ACC112 (cell line): ENCODE results near the gene PFAS.

ENCODE experiments used
- H2AFZ ChIP-seq: fragments of 200-600 bp; sonication (generic); one replicate; pipeline ENCODE4 v1.6.0; 2017; ENCODE audit warnings: antibody characterized with exemption, low read length; ENCODE audit not compliant: unreplicated experiment
- H3K27ac ChIP-seq: fragments of 200-600 bp; sonication (generic); 2 replicates; pipeline ENCODE4 v1.5.1; 2014; ENCODE audit warnings: low read depth, mild to moderate bottlenecking, antibody characterized with exemption, low read length, moderate library complexity
- H3K27me3 ChIP-seq: fragments of 200-600 bp; sonication (generic); 2 replicates; pipeline ENCODE4 v1.6.1; 2014; ENCODE audit warnings: mild to moderate bottlenecking, antibody characterized with exemption, low read length, moderate library complexity, mixed read lengths; ENCODE audit not compliant: insufficient read depth
- H3K36me3 ChIP-seq: fragments of 200-600 bp; sonication (generic); 2 replicates; pipeline ENCODE4 v1.6.1; 2016; ENCODE audit warnings: mild to moderate bottlenecking, antibody characterized with exemption, low read length, moderate library complexity, mixed read lengths; ENCODE audit not compliant: insufficient read depth
- H3K4me1 ChIP-seq: fragments of 200-600 bp; sonication (generic); one replicate; pipeline ENCODE4 v1.6.1; 2016; ENCODE audit warnings: low read length, mixed read lengths; ENCODE audit not compliant: insufficient read depth, unreplicated experiment, control insufficient read depth
- H3K4me3 ChIP-seq: fragments of 200-600 bp; sonication (generic); 2 replicates; pipeline ENCODE4 v1.5.1; 2014; ENCODE audit warnings: mild to moderate bottlenecking, low read depth, low read length
- H3K79me2 ChIP-seq: fragments of 200-600 bp; sonication (generic); one replicate; pipeline ENCODE4 v1.6.0; 2016; ENCODE audit warnings: low read length; ENCODE audit not compliant: control insufficient read depth, unreplicated experiment, insufficient read depth

Gene PFAS

GRCh38 chr17:8254881-8255280 lies 5.8 kb downstream of the PFAS start:
- H3K4me3 ChIP-seq, result no peak overlapping the region
- peaks cover 5% of the 10 kb centered on the region for H3K4me1 ChIP-seq
- no peak overlapping the region for H2AFZ ChIP-seq
- peaks cover 14% of the 10 kb centered on the region; the same call in 1 of the 2 replicates for H3K36me3 ChIP-seq
- no peak overlapping the region for H3K27ac ChIP-seq
- H3K79me2 ChIP-seq, result peaks cover 23% of the 10 kb centered on the region
- H3K27me3 ChIP-seq, result no peaks in the 10 kb centered on the region

GRCh38 chr17:8255499-8255898 lies 6.4 kb downstream of the PFAS start:
- H3K4me3 ChIP-seq, result no peak overlapping the region
- H3K27me3 ChIP-seq, result no peaks in the 10 kb centered on the region
- no peak overlapping the region for H2AFZ ChIP-seq
- H3K79me2 ChIP-seq, result peaks cover 17% of the 10 kb centered on the region
- H3K4me1 ChIP-seq, result no peaks in the 10 kb centered on the region
- H3K27ac ChIP-seq, result no peak overlapping the region
- H3K36me3 ChIP-seq, result peaks cover 14% of the 10 kb centered on the region; the same call in 1 of the 2 replicates

- peaks cover 14% of the 10 kb centered on the region; the same call in 1 of the 2 replicates for H3K36me3 ChIP-seq
- H3K27me3 ChIP-seq, result no peaks in the 10 kb centered on the region
- no peaks in the 10 kb centered on the region for H3K4me1 ChIP-seq
- no peak overlapping the region for H2AFZ ChIP-seq
- H3K27ac ChIP-seq, result no peak overlapping the region
- no peak overlapping the region for H3K4me3 ChIP-seq
- peaks cover 10% of the 10 kb centered on the region for H3K79me2 ChIP-seq
These were observed 7.2 kb downstream of the PFAS start for GRCh38 chr17:8256291-8256690.

GRCh38 chr17:8256691-8257090 lies 7.6 kb downstream of the PFAS start:
- H3K4me1 ChIP-seq, result no peaks in the 10 kb centered on the region
- H3K36me3 ChIP-seq, result peaks cover 14% of the 10 kb centered on the region; the same call in 1 of the 2 replicates
- no peaks in the 10 kb centered on the region for H3K27me3 ChIP-seq
- peaks cover 10% of the 10 kb centered on the region for H3K79me2 ChIP-seq
- no peak overlapping the region for H2AFZ ChIP-seq
- H3K27ac ChIP-seq, result no peak overlapping the region
- no peak overlapping the region for H3K4me3 ChIP-seq

- peaks cover 19% of the 10 kb centered on the region; the same call in 1 of the 2 replicates for H3K36me3 ChIP-seq
These were observed 8.7 kb downstream of the PFAS start for GRCh38 chr17:8257801-8258200.

GRCh38 chr17:8264320-8264719 lies 15.2 kb downstream of the PFAS start:
- Histone ChIP-seq H3K36me3 (peaks cover 10% of the 10 kb centered on the region; the same call in 1 of the 2 replicates), H3K27ac (no peak overlapping the region), H3K4me1 (no peaks in the 10 kb centered on the region), H3K4me3 (no peak overlapping the region), H3K27me3 (no peaks in the 10 kb centered on the region), H2AFZ (no peak overlapping the region), H3K79me2 (no peaks in the 10 kb centered on the region)

More at GRCh38 chr17:8257801-8258200, 8.7 kb downstream of the PFAS start:
- no peaks in the 10 kb centered on the region for H3K4me1 ChIP-seq
- no peak overlapping the region for H3K4me3 ChIP-seq
- H3K27ac ChIP-seq, result no peak overlapping the region
- H3K79me2 ChIP-seq, result peaks cover 4% of the 10 kb centered on the region
- H3K27me3 ChIP-seq, result no peaks in the 10 kb centered on the region
- no peak overlapping the region for H2AFZ ChIP-seq

GRCh38 chr17:8264836-8265542 lies 15.9 kb downstream of the PFAS start:
- H3K4me3 ChIP-seq, result no peak overlapping the region

GRCh38 chr17:8266648-8267479 lies 17.8 kb downstream of the PFAS start:
- Histone ChIP-seq H3K4me3 (no peak overlapping the region), H2AFZ (no peak overlapping the region), H3K36me3 (peaks cover 10% of the 10 kb centered on the region; the same call in 1 of the 2 replicates), H3K79me2 (no peaks in the 10 kb centered on the region), H3K27me3 (no peaks in the 10 kb centered on the region), H3K27ac (no peak overlapping the region), H3K4me1 (no peaks in the 10 kb centered on the region)

More at GRCh38 chr17:8264836-8265542, 15.9 kb downstream of the PFAS start:
- Histone ChIP-seq H2AFZ (no peak overlapping the region), H3K4me1 (no peaks in the 10 kb centered on the region), H3K27me3 (no peaks in the 10 kb centered on the region), H3K27ac (no peak overlapping the region), H3K79me2 (no peaks in the 10 kb centered on the region), H3K36me3 (peaks cover 10% of the 10 kb centered on the region; the same call in 1 of the 2 replicates)

- Histone ChIP-seq H3K4me3 (no peak overlapping the region), H3K79me2 (no peaks in the 10 kb centered on the region), H2AFZ (no peak overlapping the region), H3K4me1 (no peaks in the 10 kb centered on the region), H3K36me3 (peaks cover 6% of the 10 kb centered on the region; the same call in 1 of the 2 replicates), H3K27ac (no peak overlapping the region), H3K27me3 (no peaks in the 10 kb centered on the region)
These were observed 18.5 kb downstream of the PFAS start for GRCh38 chr17:8267480-8268147.

- Histone ChIP-seq H3K4me1 (no peaks in the 10 kb centered on the region), H2AFZ (no peak overlapping the region), H3K36me3 (no peaks in the 10 kb centered on the region; the same call in 1 of the 2 replicates), H3K79me2 (no peaks in the 10 kb centered on the region), H3K4me3 (no peak overlapping the region), H3K27ac (no peak overlapping the region), H3K27me3 (no peaks in the 10 kb centered on the region)
These were observed 19.6 kb downstream of the PFAS start for GRCh38 chr17:8268550-8269298.
